Neural cell (in vitro differentiated cells): Measurements from ENCODE around the gene TNIP2. TPM values are rescaled to one million over a fixed set of nuclear protein-coding genes. Genes with fewer than 3 reads are reported as not detected.

ENCODE experiments used
- H2AFZ ChIP-seq: fragments of 200-600, 300-800 bp; sonication (generic), shearing (Covaris generic); 2 replicates; pipeline ENCODE4 v1.6.0; 2014; ENCODE audit warnings: low read depth, mild to moderate bottlenecking, antibody characterized with exemption, low read length, moderate library complexity
- H3F3A ChIP-seq: fragments of 200-600 bp; shearing (Covaris generic); 2 replicates; pipeline ENCODE4 v1.6.1; 2016; ENCODE audit warnings: mild to moderate bottlenecking, moderate library complexity, mixed read lengths, antibody characterized with exemption, low read length; ENCODE audit not compliant: insufficient read depth, poor library complexity, severe bottlenecking
- H3K27ac ChIP-seq: fragments of 200-600, 300-800 bp; sonication (generic), shearing (Covaris generic); 2 replicates; pipeline ENCODE4 v1.5.1; 2014; ENCODE audit warnings: mild to moderate bottlenecking, low read length, moderate library complexity
- H3K27me3 ChIP-seq: fragments of 300-800, 200-600 bp; sonication (generic), shearing (Covaris generic); 2 replicates; pipeline ENCODE4 v1.6.0; 2014; ENCODE audit warnings: mild to moderate bottlenecking, low read depth, low read length, moderate library complexity; ENCODE audit not compliant: insufficient read depth
- H3K36me3 ChIP-seq: fragments of 300-800, 200-600 bp; sonication (generic), shearing (Covaris generic); 2 replicates; pipeline ENCODE4 v1.5.1; 2014; ENCODE audit warnings: mild to moderate bottlenecking, antibody characterized with exemption, low read length, moderate library complexity; ENCODE audit not compliant: insufficient read depth
- H3K4me2 ChIP-seq: fragments of 300-800, 200-600 bp; sonication (generic), shearing (Covaris generic); 2 replicates; pipeline ENCODE4 v1.6.0; 2014; ENCODE audit warnings: mild to moderate bottlenecking, low read length
- H3K4me3 ChIP-seq: fragments of 300-800, 200-600 bp; sonication (generic), shearing (Covaris generic); 2 replicates; pipeline ENCODE4 v1.5.1; 2014; ENCODE audit warnings: mild to moderate bottlenecking, low read length, moderate library complexity
- H3K79me2 ChIP-seq: fragments of 200-600 bp; shearing (Covaris generic); replicated peaks from 2 replicates; pipeline ENCODE4 v1.6.0; 2014; ENCODE audit warnings: mild to moderate bottlenecking, low read length, moderate library complexity; ENCODE audit not compliant: insufficient read depth
- H3K9ac ChIP-seq: fragments of 300-800, 200-600 bp; sonication (generic), shearing (Covaris generic); 2 replicates; pipeline ENCODE4 v1.6.1; 2016; ENCODE audit warnings: mild to moderate bottlenecking, low read length, mixed read lengths
- H3K9me2 ChIP-seq: fragments of 200-600 bp; shearing (Covaris generic); 2 replicates; pipeline ENCODE4 v1.6.1; 2016; ENCODE audit warnings: mild to moderate bottlenecking, low read length, mixed read lengths; ENCODE audit not compliant: insufficient read depth
- H3K9me3 ChIP-seq: fragments of 200-600, 300-800 bp; sonication (generic), shearing (Covaris generic); 2 replicates; pipeline ENCODE4 v1.6.1; 2016; ENCODE audit warnings: mild to moderate bottlenecking, mixed run types, low read length, moderate library complexity, mixed read lengths
- H4K20me1 ChIP-seq: fragments of 200-600 bp; shearing (Covaris generic); 2 replicates; pipeline ENCODE4 v1.6.1; 2016; ENCODE audit warnings: mild to moderate bottlenecking, mixed run types; ENCODE audit not compliant: insufficient read depth
- CTCF ChIP-seq: fragments of 450-650 bp; IDR thresholded peaks from 2 replicates; pipeline ENCODE4 v1.5.1; 2014; ENCODE audit warnings: antibody characterized with exemption, mild to moderate bottlenecking, moderate library complexity; ENCODE audit not compliant: poor library complexity, severe bottlenecking
- EP300 ChIP-seq: fragments of 450-650 bp; conservative IDR thresholded peaks from 2 replicates; pipeline ENCODE4 v1.6.1; 2014; ENCODE audit warnings: antibody characterized with exemption, mild to moderate bottlenecking, moderate library complexity; ENCODE audit not compliant: poor library complexity, severe bottlenecking
- EZH2 ChIP-seq: fragments of 200-600, 300-800 bp; shearing (Covaris generic), sonication (generic); IDR thresholded peaks from 2 replicates; pipeline ENCODE4 v1.6.1; 2014; ENCODE audit warnings: antibody characterized with exemption, low read length, borderline replicate concordance, mild to moderate bottlenecking; ENCODE audit not compliant: insufficient read depth, poor library complexity, severe bottlenecking
- MXI1 ChIP-seq: fragments of 450-650 bp; conservative IDR thresholded peaks from 2 replicates; pipeline ENCODE4 v1.6.1; 2014; ENCODE audit warnings: antibody characterized with exemption, mild to moderate bottlenecking; ENCODE audit not compliant: poor library complexity, severe bottlenecking
- POLR2AphosphoS5 ChIP-seq: IDR thresholded peaks from 2 replicates; pipeline ENCODE4 v1.6.1; 2012
- RAD21 ChIP-seq: fragments of 450-650 bp; conservative IDR thresholded peaks from 2 replicates; pipeline ENCODE4 v1.6.1; 2014; ENCODE audit warnings: antibody characterized with exemption, mild to moderate bottlenecking, moderate library complexity
- SMC3 ChIP-seq: fragments of 450-650 bp; conservative IDR thresholded peaks from 2 replicates; pipeline ENCODE4 v1.6.1; 2014; ENCODE audit warnings: antibody characterized with exemption, mild to moderate bottlenecking, moderate library complexity; ENCODE audit not compliant: poor library complexity
- TAF1 ChIP-seq: IDR thresholded peaks from 2 replicates; pipeline ENCODE4 v1.6.1; 2012; ENCODE audit warnings: low read depth
- polyA plus RNA-seq: library from polyadenylated mRNA; depleted of rRNA; stranded (reverse); fragments of >200 nt; gene quantifications from 2 replicates; pipeline ENCODE4 v1.2.3, GENCODE V29; 2014
- TF ChIP-seq, protein P1 (sequence below): IDR thresholded peaks from 2 replicates; pipeline ENCODE4 v1.6.1; 2012; ENCODE audit warnings: borderline replicate concordance

TNIP2 gene
- polyA plus RNA-seq, 1 donor from 2014 or later = 13.0 TPM

DNA sequence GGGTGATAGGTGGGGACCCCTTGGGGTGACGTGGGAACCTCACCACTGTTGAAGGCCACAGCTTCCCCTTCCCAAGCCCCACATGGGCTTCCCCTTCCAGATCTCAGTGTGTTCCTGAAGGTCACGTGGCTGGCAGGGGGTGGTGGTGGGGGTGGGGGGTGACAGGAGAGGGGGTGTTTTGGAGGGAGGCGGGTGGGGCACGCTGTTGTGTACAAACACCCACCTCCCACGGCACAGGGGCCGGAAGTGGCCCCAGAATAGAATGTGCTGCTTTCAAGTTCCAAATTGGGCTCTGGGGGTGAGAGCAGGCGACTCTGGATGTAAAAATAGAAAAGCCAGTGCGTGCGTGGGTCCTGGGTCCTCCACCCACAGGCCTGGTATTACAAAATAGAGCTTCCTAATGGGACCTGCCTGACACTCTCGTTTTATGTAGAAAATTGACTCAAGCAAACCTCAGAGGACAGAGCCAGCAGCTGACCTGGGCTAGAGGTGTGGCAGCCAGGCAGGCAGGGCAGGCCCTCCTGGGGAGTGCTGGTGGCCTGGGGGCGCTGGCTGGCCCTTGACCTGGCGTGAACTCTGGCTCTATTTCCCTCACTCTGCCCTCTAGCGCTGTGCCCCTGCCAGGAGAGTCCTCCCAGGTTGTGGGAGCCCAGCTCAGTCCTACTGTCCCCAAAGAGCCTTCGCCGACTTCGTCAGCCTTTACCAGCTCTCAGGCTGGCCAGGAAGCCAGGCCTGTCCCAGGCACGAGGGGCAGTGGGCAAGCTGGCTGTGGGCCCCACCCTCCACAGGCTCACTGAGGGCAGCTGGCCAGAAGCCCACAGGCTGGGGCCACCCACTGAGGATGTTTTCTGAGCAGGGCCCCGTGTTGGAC is 31.3 kb upstream of the TNIP2 start:
- Histone ChIP-seq H3K9me2 (no peaks in the 10 kb centered on the region), H3K36me3 (no peaks in the 10 kb centered on the region), H3K27me3 (no peaks in the 10 kb centered on the region), H3F3A (no peaks in the 10 kb centered on the region), H3K9ac (no peak overlapping the region), H3K79me2 (no peaks in the 10 kb centered on the region), H2AFZ (no peak overlapping the region), H3K27ac (no peak overlapping the region), H3K4me3 (no peak overlapping the region), H3K4me2 (no peak overlapping the region), H4K20me1 (no peaks in the 10 kb centered on the region), H3K9me3 (no peaks in the 10 kb centered on the region)
- TF ChIP-seq CTCF (no peak), RAD21 (no peak), TAF1 (no peak), EZH2 (no peak), POLR2AphosphoS5 (no peak), EP300 (no peak), SMC3 (no peak), MXI1 (no peak)
- TF ChIP-seq, protein P1, sequence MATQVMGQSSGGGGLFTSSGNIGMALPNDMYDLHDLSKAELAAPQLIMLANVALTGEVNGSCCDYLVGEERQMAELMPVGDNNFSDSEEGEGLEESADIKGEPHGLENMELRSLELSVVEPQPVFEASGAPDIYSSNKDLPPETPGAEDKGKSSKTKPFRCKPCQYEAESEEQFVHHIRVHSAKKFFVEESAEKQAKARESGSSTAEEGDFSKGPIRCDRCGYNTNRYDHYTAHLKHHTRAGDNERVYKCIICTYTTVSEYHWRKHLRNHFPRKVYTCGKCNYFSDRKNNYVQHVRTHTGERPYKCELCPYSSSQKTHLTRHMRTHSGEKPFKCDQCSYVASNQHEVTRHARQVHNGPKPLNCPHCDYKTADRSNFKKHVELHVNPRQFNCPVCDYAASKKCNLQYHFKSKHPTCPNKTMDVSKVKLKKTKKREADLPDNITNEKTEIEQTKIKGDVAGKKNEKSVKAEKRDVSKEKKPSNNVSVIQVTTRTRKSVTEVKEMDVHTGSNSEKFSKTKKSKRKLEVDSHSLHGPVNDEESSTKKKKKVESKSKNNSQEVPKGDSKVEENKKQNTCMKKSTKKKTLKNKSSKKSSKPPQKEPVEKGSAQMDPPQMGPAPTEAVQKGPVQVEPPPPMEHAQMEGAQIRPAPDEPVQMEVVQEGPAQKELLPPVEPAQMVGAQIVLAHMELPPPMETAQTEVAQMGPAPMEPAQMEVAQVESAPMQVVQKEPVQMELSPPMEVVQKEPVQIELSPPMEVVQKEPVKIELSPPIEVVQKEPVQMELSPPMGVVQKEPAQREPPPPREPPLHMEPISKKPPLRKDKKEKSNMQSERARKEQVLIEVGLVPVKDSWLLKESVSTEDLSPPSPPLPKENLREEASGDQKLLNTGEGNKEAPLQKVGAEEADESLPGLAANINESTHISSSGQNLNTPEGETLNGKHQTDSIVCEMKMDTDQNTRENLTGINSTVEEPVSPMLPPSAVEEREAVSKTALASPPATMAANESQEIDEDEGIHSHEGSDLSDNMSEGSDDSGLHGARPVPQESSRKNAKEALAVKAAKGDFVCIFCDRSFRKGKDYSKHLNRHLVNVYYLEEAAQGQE = no peak

DNA sequence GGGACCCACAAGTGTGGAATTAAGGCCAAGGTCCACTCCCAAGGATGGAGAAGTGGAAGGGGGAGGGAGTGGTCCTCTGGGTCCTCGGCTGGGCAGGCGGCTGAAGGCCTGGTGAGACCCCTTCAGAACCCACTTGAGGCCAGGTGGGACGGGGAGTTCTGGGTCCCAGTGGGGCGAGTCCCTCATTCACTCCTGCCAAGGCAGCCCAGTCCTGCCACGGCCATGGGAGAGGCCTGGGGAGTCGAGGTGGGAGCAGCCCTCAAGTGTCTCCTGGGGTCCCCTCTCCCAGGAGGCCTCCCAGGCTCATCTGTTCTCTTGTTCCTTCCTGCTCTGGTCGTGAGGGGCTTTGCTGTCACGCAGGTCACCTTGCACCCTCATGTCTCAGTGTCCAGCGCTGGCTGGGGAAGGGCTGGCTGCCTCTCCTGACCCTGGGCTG is 30.7 kb upstream of the TNIP2 start:
- H3K9ac ChIP-seq = no peak overlapping the region
- H3K79me2 ChIP-seq = no peaks in the 10 kb centered on the region
- no peaks in the 10 kb centered on the region for H3K9me2 ChIP-seq
- TF ChIP-seq RAD21 (no peak), POLR2AphosphoS5 (no peak), EP300 (no peak), MXI1 (no peak), CTCF (no peak), EZH2 (no peak), SMC3 (no peak), TAF1 (no peak)
- TF ChIP-seq, protein P1 = no peak
- no peak overlapping the region for H3K4me3 ChIP-seq
- no peaks in the 10 kb centered on the region for H3K9me3 ChIP-seq
- H3K27me3 ChIP-seq = no peaks in the 10 kb centered on the region
- no peak overlapping the region for H3K27ac ChIP-seq
- no peak overlapping the region for H3K4me2 ChIP-seq
- no peaks in the 10 kb centered on the region for H3F3A ChIP-seq
- H2AFZ ChIP-seq = no peak overlapping the region
- no peaks in the 10 kb centered on the region for H3K36me3 ChIP-seq
- H4K20me1 ChIP-seq = no peaks in the 10 kb centered on the region
